Measurements from ENCODE around the gene TMEM43. TPM values are rescaled to one million over a fixed set of nuclear protein-coding genes. Genes with fewer than 3 reads are reported as not detected.

The TMEM43 gene
- total and polyA plus RNA-seq, 2 of the 13 experiments (the other 11 are each of a cell fraction or from before 2014, with no cell fraction given), result 48.9 to 50.5 TPM

- TF ChIP-seq SOX13 (IDR thresholded peaks at IDR 0.05) (no peak), SOX13 (CRISPR knock-in tag; conservative IDR thresholded peaks at IDR 0.05 in 1 of 2, IDR thresholded peaks at IDR 0.05 in 1 of 2) (no peak), MED1 (CRISPR knock-in tag; IDR thresholded peaks at IDR 0.05) (0 out of 2 replicates have a peak, but pooled peaks have one; percentile 38), TCF7 (IDR thresholded peaks at IDR 0.05; ENCODE audit: low read depth) (no peak), SYNCRIP (IDR thresholded peaks at IDR 0.05; ENCODE audit: insufficient read depth, low read depth, low read length) (no peak), NCOR1 (IDR thresholded peaks at IDR 0.05; ENCODE audit: borderline replicate concordance, low read length) (peak; percentile 80), SP140L (CRISPR knock-in tag; IDR thresholded peaks at IDR 0.05; ENCODE audit: borderline replicate concordance) (no peak), CTCF (CRISPR knock-in tag; IDR thresholded peaks at IDR 0.05) (peak; percentile 77), ZNF501 (CRISPR knock-in tag; IDR thresholded peaks at IDR 0.05) (peak; percentile 69; the same call in 1 of the 2 replicates), ZNF878 (CRISPR knock-in tag; IDR thresholded peaks at IDR 0.05) (no peak), ZNF607 (CRISPR knock-in tag; IDR thresholded peaks at IDR 0.05; ENCODE audit: borderline replicate concordance) (0 out of 2 replicates have a peak, but pooled peaks have one; percentile 32), HIC2 (CRISPR knock-in tag; IDR thresholded peaks at IDR 0.05; ENCODE audit: low read depth) (peak; percentile 49; the same call in 1 of the 2 replicates), STAT6 (CRISPR knock-in tag; IDR thresholded peaks at IDR 0.05; ENCODE audit: borderline replicate concordance) (0 out of 2 replicates have a peak, but pooled peaks have one; percentile 47), ZNF484 (CRISPR knock-in tag; IDR thresholded peaks at IDR 0.05; ENCODE audit: borderline replicate concordance, low read depth) (no peak), ZFP82 (CRISPR knock-in tag; IDR thresholded peaks at IDR 0.05; ENCODE audit: borderline replicate concordance) (no peak), SKI (IDR thresholded peaks at IDR 0.05; ENCODE audit: partially characterized antibody) (peak; percentile 50), ATF3 (CRISPR knock-in tag; IDR thresholded peaks at IDR 0.05) (no peak), GATAD2A (CRISPR knock-in tag; IDR thresholded peaks at IDR 0.05) (no peak), RAD21 (CRISPR knock-in tag; IDR thresholded peaks at IDR 0.05) (peak; percentile 53; the same call in 1 of the 2 replicates), XRCC5 (optimal IDR thresholded peaks at IDR 0.05; ENCODE audit: low read length) (no peak), REXO4 (CRISPR knock-in tag; IDR thresholded peaks at IDR 0.05; ENCODE audit: borderline replicate concordance) (no peak), ZMAT5 (CRISPR knock-in tag; IDR thresholded peaks at IDR 0.05; ENCODE audit: borderline replicate concordance, low read depth) (no peak), STAG1 (CRISPR knock-in tag; IDR thresholded peaks at IDR 0.05) (peak; percentile 59), KDM6A (CRISPR knock-in tag; IDR thresholded peaks at IDR 0.05; ENCODE audit: low read depth) (0 out of 2 replicates have a peak, but pooled peaks have one; percentile 29)
These were observed 10.8 kb upstream of the TMEM43 start (continued) for GRCh38 chr3:14113965-14114635.
